T-cell (primary cell): ENCODE data around the gene SPTLC3. TPM values are rescaled to one million over a fixed set of nuclear protein-coding genes. Genes with fewer than 3 reads are reported as not detected.

Experiments
- ATAC-seq, 4 experiments: fragments of 200-7000 bp in 3 of 4; fragments of 150-1000 bp in 1 of 4; cut with Tn5 transposase; replicated peaks in 1 of 4; 1 replicate in 3 of 4; 2 replicates in 1 of 4; pipeline ENCODE4 v1.10.0; 2021; ENCODE audit warnings: moderate library complexity in 3 of 4, mild to moderate bottlenecking in 2 of 4, moderate number of reproducible peaks in 1 of 4
- CTCF ChIA-PET, 2 donors: fragments of 300-600 bp; sonication (Branson Sonifier 250); formaldehyde crosslinking; loops; one replicate each; lab custom pipeline; 2022; ENCODE audit warnings: antibody characterized with exemption in 2 of 2; lab: Charles Lee
- POLR2A ChIA-PET, 2 donors: fragments of 300-600 bp; sonication (Branson Sonifier 250); formaldehyde crosslinking; loops; one replicate each; lab custom pipeline; 2022; ENCODE audit warnings: antibody characterized with exemption in 2 of 2; lab: Charles Lee
- DNase-seq, 35 experiments: peaks; one replicate each; pipeline versions ENCODE4 v3.0.0 to v3.0.0-alpha.2; 2013 to 2023
- H3K27ac ChIP-seq: one replicate; pipeline ENCODE4 v1.5.1; 2013; ENCODE audit warnings: low read length
- H3K27me3 ChIP-seq, 2 experiments: replicated peaks in 1 of 2; 1 replicate in 1 of 2; 2 replicates in 1 of 2; pipeline versions ENCODE4 v1.6.1 to v1.7.0; 2013; ENCODE audit warnings: low read length in 1 of 2, mixed read lengths in 1 of 2; ENCODE audit not compliant: control insufficient read depth in 2 of 2, insufficient read depth in 2 of 2; ENCODE audit errors: extremely low read depth in 1 of 2
- H3K36me3 ChIP-seq, 2 donors: 1 replicate in 1 of 2; 2 replicates in 1 of 2; pipeline versions ENCODE4 v1.6.1 to v1.7.0; 2013; ENCODE audit warnings: low read length in 1 of 2; ENCODE audit not compliant: control insufficient read depth in 2 of 2, insufficient read depth in 1 of 2; ENCODE audit errors: extremely low read depth in 1 of 2
- H3K4me1 ChIP-seq, 2 experiments: 1 replicate in 1 of 2; 2 replicates in 1 of 2; pipeline versions ENCODE4 v1.6.1 to v1.7.0; 2013; ENCODE audit warnings: low read length in 2 of 2, mixed read lengths in 1 of 2; ENCODE audit not compliant: insufficient read depth in 2 of 2, control insufficient read depth in 1 of 2; ENCODE audit errors: extremely low read depth in 1 of 2
- H3K4me3 ChIP-seq, 2 donors: 1 replicate in 1 of 2; 2 replicates in 1 of 2; pipeline versions ENCODE4 v1.5.1 to v1.7.0; 2013; ENCODE audit warnings: mild to moderate bottlenecking in 2 of 2, low read length in 1 of 2, moderate library complexity in 1 of 2; ENCODE audit not compliant: control insufficient read depth in 1 of 2; ENCODE audit errors: extremely low read depth in 1 of 2
- H3K9me3 ChIP-seq: 2 replicates; pipeline ENCODE4 v1.7.0; 2013
- H3K27ac Mint-ChIP-seq, 2 donors: one replicate each; pipeline ENCODE4 v1.8.0; 2020 to 2021; ENCODE audit warnings: mild to moderate bottlenecking in 2 of 2, mixed read lengths in 2 of 2
- H3K27me3 Mint-ChIP-seq, 2 donors: one replicate each; pipeline ENCODE4 v1.8.0; 2021 to 2022; ENCODE audit warnings: mixed read lengths in 2 of 2
- H3K36me3 Mint-ChIP-seq: one replicate; pipeline ENCODE4 v1.8.0; 2021; ENCODE audit warnings: mixed read lengths
- H3K4me1 Mint-ChIP-seq, 3 donors: one replicate each; pipeline ENCODE4 v1.8.0; 2020 to 2022; ENCODE audit warnings: mixed read lengths in 3 of 3, mild to moderate bottlenecking in 1 of 3
- H3K4me3 Mint-ChIP-seq, 3 donors: one replicate each; pipeline ENCODE4 v1.8.0; 2020 to 2022; ENCODE audit warnings: mild to moderate bottlenecking in 3 of 3, mixed read lengths in 3 of 3, moderate library complexity in 3 of 3
- H3K9me3 Mint-ChIP-seq, 3 donors: one replicate each; pipeline ENCODE4 v1.8.0; 2020 to 2022; ENCODE audit warnings: mixed read lengths in 3 of 3
- WGBS: methylation state at CpG from one replicate; pipeline ENCODE4 v1.1.5; 2013; ENCODE audit warnings: missing lambda C conversion rate; ENCODE audit not compliant: insufficient coverage; 5-methylcytosine and 5-hydroxymethylcytosine counted together
- total RNA-seq, 35 experiments: library from RNA in 6 of 35; stranded (reverse) in 6 of 35; fragments of 120-200 nt in 1 of 35; gene quantifications; one replicate each; pipeline versions ENCODE4 v1.2.1 to v1.2.4 and lab custom pipeline; 2013 to 2026

The SPTLC3 gene
- total RNA-seq, 5 donors from 2014 or later (not counting 1 experiment from before 2014, with no cell fraction given), result 0.20 to 1.2 (median 0.56) TPM

DNA sequence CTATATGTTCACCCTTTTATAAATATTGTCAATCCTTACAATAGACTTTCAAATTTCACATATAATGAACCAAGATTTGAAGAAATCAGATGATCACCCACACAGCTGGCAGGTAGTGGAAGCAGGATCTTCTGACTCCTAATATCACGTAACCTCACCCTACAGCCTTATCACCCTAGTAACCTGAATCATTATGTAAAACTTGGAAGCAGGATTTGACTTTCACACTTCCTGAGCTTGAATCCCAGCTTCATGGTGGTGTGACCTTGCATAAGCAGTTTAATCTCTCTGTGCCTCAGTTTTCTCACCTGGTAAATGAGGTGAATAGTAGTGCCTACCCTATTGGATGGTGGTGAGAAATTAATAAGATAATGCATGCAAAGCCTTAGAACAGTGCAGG lies 16.4 kb downstream of the SPTLC3 start:
- no peak overlapping the region for H3K27ac Mint-ChIP-seq
- Histone ChIP-seq H3K4me1 (no peaks in the 10 kb centered on the region), H3K27me3 (no peaks in the 10 kb centered on the region), H3K27ac (no peak overlapping the region), H3K36me3 (no peaks in the 10 kb centered on the region), H3K4me3 (no peak overlapping the region), H3K9me3 (peaks cover 4% of the 10 kb centered on the region)
- peaks cover 0 to 4% of the 10 kb centered on the region in 2 donors for H3K27me3 Mint-ChIP-seq
- no peak overlapping the region for H3K4me3 Mint-ChIP-seq
- peaks cover 13 to 24% (median 18%) of the 10 kb centered on the region in 3 donors for H3K9me3 Mint-ChIP-seq
- POLR2A ChIA-PET, result no interaction called here
- no peaks in the 10 kb centered on the region for H3K36me3 Mint-ChIP-seq
- WGBS, result no CpG with 5 or more reads among the region's 1 CpG
- CTCF ChIA-PET, result no interaction called here
- ATAC-seq (no peak), DNase-seq (no peak)
- H3K4me1 Mint-ChIP-seq, result no peaks in the 10 kb centered on the region

GRCh38 chr20:13028001-13028400 lies 19.2 kb downstream of the SPTLC3 start:
- Histone ChIP-seq H3K4me1 (no peaks in the 10 kb centered on the region), H3K27me3 (no peaks in the 10 kb centered on the region), H3K36me3 (no peaks in the 10 kb centered on the region), H3K4me3 (no peak overlapping the region), H3K9me3 (no peaks in the 10 kb centered on the region), H3K27ac (no peak overlapping the region)
- ATAC-seq, result no peak
- H3K9me3 Mint-ChIP-seq, result peaks cover 3% of the 10 kb centered on the region in 3 donors
- DNase-seq, result no peak
- H3K36me3 Mint-ChIP-seq, result no peaks in the 10 kb centered on the region
- no peak overlapping the region for H3K27ac Mint-ChIP-seq
- ChIA-PET CTCF (no interaction called here), POLR2A (no interaction called here)
- H3K27me3 Mint-ChIP-seq, result peaks cover 0 to 2% of the 10 kb centered on the region in 2 donors
- WGBS, result 100% methylated on average over 2 of the region's 4 CpGs
- no peaks in the 10 kb centered on the region for H3K4me1 Mint-ChIP-seq
- no peak overlapping the region for H3K4me3 Mint-ChIP-seq

GRCh38 chr20:13028673-13029072 lies 19.9 kb downstream of the SPTLC3 start:
- no peaks in the 10 kb centered on the region for H3K4me1 Mint-ChIP-seq
- ChIA-PET CTCF (no interaction called here), POLR2A (no interaction called here)
- H3K27ac Mint-ChIP-seq, result no peak overlapping the region
- no peaks in the 10 kb centered on the region for H3K36me3 Mint-ChIP-seq
- H3K27ac ChIP-seq, result no peak overlapping the region
- no peaks in the 10 kb centered on the region for H3K36me3 ChIP-seq
- no peaks in the 10 kb centered on the region for H3K9me3 Mint-ChIP-seq
- H3K4me1 ChIP-seq, result no peaks in the 10 kb centered on the region
- no peak overlapping the region for H3K4me3 Mint-ChIP-seq
- 50% methylated on average over 1 of the region's 3 CpGs for WGBS
- DNase-seq (no peak), ATAC-seq (no peak)
- H3K9me3 ChIP-seq, result no peaks in the 10 kb centered on the region
- no peaks in the 10 kb centered on the region for H3K27me3 ChIP-seq
- no peaks in the 10 kb centered on the region for H3K27me3 Mint-ChIP-seq
- no peak overlapping the region for H3K4me3 ChIP-seq

DNA sequence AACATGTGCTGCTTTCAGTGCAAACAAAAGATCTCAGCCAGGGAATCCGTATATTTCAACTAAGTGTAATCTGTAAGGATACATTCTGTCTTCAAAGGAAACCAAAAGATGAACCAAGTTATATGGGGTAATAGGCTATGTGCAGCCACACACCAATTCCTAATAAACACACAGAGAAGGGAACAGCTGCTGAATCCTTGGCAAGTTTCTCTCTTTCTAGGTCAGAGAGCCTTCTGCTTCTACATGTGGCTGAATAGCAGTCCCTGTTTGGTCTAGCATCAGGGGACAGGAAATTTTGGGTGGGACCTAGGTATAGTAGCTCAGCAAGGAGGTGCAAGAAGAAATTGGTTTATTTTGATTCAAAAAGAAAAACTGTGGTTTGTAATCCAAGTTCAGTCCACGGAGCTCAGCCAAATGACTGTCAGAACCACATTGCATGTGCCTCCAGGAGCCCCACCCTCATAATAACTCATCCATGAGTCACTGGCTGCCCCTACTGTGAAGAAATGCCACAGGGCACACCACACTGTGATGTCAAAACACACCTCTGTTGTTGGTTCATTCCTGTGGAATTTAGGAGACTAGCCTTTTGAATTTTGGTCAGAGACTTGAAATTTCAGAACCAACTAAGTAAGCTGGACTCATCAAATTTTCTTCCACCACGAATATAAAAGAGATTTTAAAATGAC lies 21.1 kb downstream of the SPTLC3 start:
- H3K36me3 Mint-ChIP-seq, result no peaks in the 10 kb centered on the region
- no peak overlapping the region for H3K4me3 ChIP-seq
- POLR2A ChIA-PET, result no interaction called here
- H3K27me3 ChIP-seq, result no peaks in the 10 kb centered on the region
- 55% methylated on average over 2 of the region's 3 CpGs for WGBS
- no peak for DNase-seq
- H3K27ac ChIP-seq, result no peak overlapping the region
- no peaks in the 10 kb centered on the region for H3K4me1 ChIP-seq
- no peaks in the 10 kb centered on the region for H3K9me3 Mint-ChIP-seq
- no peak overlapping the region for H3K4me3 Mint-ChIP-seq
- no peak for ATAC-seq
- no peak overlapping the region for H3K27ac Mint-ChIP-seq
- CTCF ChIA-PET, result no interaction called here
- H3K4me1 Mint-ChIP-seq, result no peaks in the 10 kb centered on the region
- no peaks in the 10 kb centered on the region for H3K36me3 ChIP-seq
- no peaks in the 10 kb centered on the region for H3K27me3 Mint-ChIP-seq
- H3K9me3 ChIP-seq, result no peaks in the 10 kb centered on the region

GRCh38 chr20:13031751-13032150 lies 23.0 kb downstream of the SPTLC3 start:
- no peaks in the 10 kb centered on the region for H3K9me3 Mint-ChIP-seq
- ATAC-seq (no peak), DNase-seq (no peak)
- H3K27ac Mint-ChIP-seq, result no peak overlapping the region
- H3K4me1 Mint-ChIP-seq, result no peaks in the 10 kb centered on the region
- H3K27me3 ChIP-seq, result no peaks in the 10 kb centered on the region
- H3K4me3 Mint-ChIP-seq, result no peak overlapping the region
- no peaks in the 10 kb centered on the region for H3K4me1 ChIP-seq
- WGBS, result 100% methylated on average over 1 of the region's 4 CpGs
- H3K27me3 Mint-ChIP-seq, result no peaks in the 10 kb centered on the region
- no peaks in the 10 kb centered on the region for H3K36me3 Mint-ChIP-seq
- H3K9me3 ChIP-seq, result no peaks in the 10 kb centered on the region
- CTCF ChIA-PET, result no interaction called here
- no peaks in the 10 kb centered on the region for H3K36me3 ChIP-seq
- no peak overlapping the region for H3K4me3 ChIP-seq
- H3K27ac ChIP-seq, result no peak overlapping the region
- POLR2A ChIA-PET, result no interaction called here

- Histone ChIP-seq H3K36me3 (no peaks in the 10 kb centered on the region), H3K4me1 (no peaks in the 10 kb centered on the region), H3K9me3 (no peaks in the 10 kb centered on the region), H3K4me3 (no peak overlapping the region), H3K27ac (no peak overlapping the region), H3K27me3 (no peaks in the 10 kb centered on the region)
- no peak overlapping the region for H3K4me3 Mint-ChIP-seq
- H3K9me3 Mint-ChIP-seq, result no peaks in the 10 kb centered on the region
- no peaks in the 10 kb centered on the region for H3K27me3 Mint-ChIP-seq
- no peaks in the 10 kb centered on the region for H3K4me1 Mint-ChIP-seq
- DNase-seq (no peak), ATAC-seq (no peak)
- POLR2A ChIA-PET, result no interaction called here
- no peak overlapping the region for H3K27ac Mint-ChIP-seq
- H3K36me3 Mint-ChIP-seq, result no peaks in the 10 kb centered on the region
- CTCF ChIA-PET, result no interaction called here
Measured at GRCh38 chr20:13034115-13034514, 25.3 kb downstream of the SPTLC3 start.

DNA sequence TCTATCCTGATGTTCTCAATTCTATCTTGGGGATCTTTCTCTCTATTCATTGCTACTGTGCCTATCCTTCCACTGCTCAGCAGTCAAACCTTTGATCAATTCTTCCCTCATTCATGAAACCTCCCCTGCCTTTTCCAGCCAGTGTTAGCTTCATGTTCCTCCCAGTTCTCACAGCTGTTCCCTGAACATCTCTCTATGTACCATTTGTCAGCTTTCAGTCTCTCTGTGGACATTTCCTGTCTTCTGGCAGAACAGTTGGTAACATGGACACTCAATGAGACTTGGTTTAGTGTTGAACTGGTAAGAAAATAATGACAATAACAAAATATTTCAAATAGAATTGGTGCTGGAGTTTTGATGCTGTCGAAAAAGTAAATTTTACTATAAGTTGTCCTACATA lies 26.2 kb downstream of the SPTLC3 start:
- CTCF ChIA-PET, result no interaction called here
- no CpG with 5 or more reads among the region's 1 CpG for WGBS
- Histone ChIP-seq H3K4me1 (no peaks in the 10 kb centered on the region), H3K27me3 (no peaks in the 10 kb centered on the region), H3K27ac (no peak overlapping the region), H3K36me3 (no peaks in the 10 kb centered on the region), H3K9me3 (no peaks in the 10 kb centered on the region), H3K4me3 (no peak overlapping the region)
- Mint-ChIP-seq H3K27me3 (no peaks in the 10 kb centered on the region), H3K36me3 (no peaks in the 10 kb centered on the region), H3K4me3 (no peak overlapping the region), H3K27ac (no peak overlapping the region), H3K4me1 (no peaks in the 10 kb centered on the region), H3K9me3 (no peaks in the 10 kb centered on the region)
- no peak for ATAC-seq
- POLR2A ChIA-PET, result no interaction called here
- DNase-seq, result no peak
